GM06990 (cell line): ENCODE results near the gene AP2B1.

ENCODE experiments used
- DNase-seq: peaks from one replicate; pipeline ENCODE4 v3.0.0-alpha.2; 2011; ENCODE audit not compliant: insufficient read length; ENCODE audit errors: extremely low read depth
- H3K27me3 ChIP-seq: replicated peaks from 2 replicates; pipeline ENCODE4 v1.6.0; 2011; ENCODE audit warnings: low read length; ENCODE audit not compliant: control insufficient read depth, insufficient read depth
- H3K36me3 ChIP-seq: 2 replicates; pipeline ENCODE4 v1.5.1; 2011; ENCODE audit warnings: low read length; ENCODE audit not compliant: control insufficient read depth, insufficient read depth
- H3K4me3 ChIP-seq: replicated peaks from 2 replicates; pipeline ENCODE4 v1.5.1; 2011; ENCODE audit warnings: low read depth, mild to moderate bottlenecking, control low read depth, low read length
- CTCF ChIP-seq: IDR thresholded peaks from 2 replicates; pipeline ENCODE4 v1.5.1; 2011; ENCODE audit warnings: low read length, control low read depth, mild to moderate bottlenecking, inconsistent platforms; ENCODE audit not compliant: insufficient read depth, poor library complexity, severe bottlenecking

AP2B1 gene

GRCh38 chr17:35645923-35646322 is 58.8 kb downstream of the AP2B1 start:
- TF ChIP-seq CTCF, result no peak
- no peak overlapping the region for H3K4me3 ChIP-seq
- H3K27me3 ChIP-seq, result no peaks in the 10 kb centered on the region
- peaks cover 4% of the 10 kb centered on the region for H3K36me3 ChIP-seq
- DNase-seq, result no peak

- H3K36me3 ChIP-seq, result peaks cover 3% of the 10 kb centered on the region
- no peak overlapping the region for H3K4me3 ChIP-seq
- no peak for DNase-seq
- no peaks in the 10 kb centered on the region for H3K27me3 ChIP-seq
- TF ChIP-seq CTCF, result no peak
Observed at GRCh38 chr17:35651467-35651866, 64.3 kb downstream of the AP2B1 start.

- H3K27me3 ChIP-seq, result no peaks in the 10 kb centered on the region
- DNase-seq, result no peak
- H3K36me3 ChIP-seq, result peaks cover 3% of the 10 kb centered on the region
- no peak for TF ChIP-seq CTCF
- no peak overlapping the region for H3K4me3 ChIP-seq
Observed at GRCh38 chr17:35653619-35654361, 66.7 kb downstream of the AP2B1 start.

GRCh38 chr17:35655303-35655702 is 68.2 kb downstream of the AP2B1 start:
- Histone ChIP-seq H3K4me3 (no peak overlapping the region), H3K36me3 (peaks cover 5% of the 10 kb centered on the region), H3K27me3 (no peaks in the 10 kb centered on the region)
- TF ChIP-seq CTCF, result no peak
- no peak for DNase-seq

- H3K36me3 ChIP-seq, result peaks cover 3% of the 10 kb centered on the region
- DNase-seq, result no peak
- H3K27me3 ChIP-seq, result no peaks in the 10 kb centered on the region
- TF ChIP-seq CTCF, result no peak
- H3K4me3 ChIP-seq, result no peak overlapping the region
Observed at GRCh38 chr17:35660902-35661301, 73.8 kb downstream of the AP2B1 start.
